NCI-H1048 (cell line): ENCODE data around the gene TREML2.
"Not testable (repeated sequence)": the region's sequence is repeated elsewhere in the genome, so short reads cannot be mapped to it uniquely, and the experiment has no call there.

Experiments used
- DNase-seq: peaks from one replicate; lab custom pipeline; 2025; lab: John Stamatoyannopoulos, UW

TREML2 gene, protein sequence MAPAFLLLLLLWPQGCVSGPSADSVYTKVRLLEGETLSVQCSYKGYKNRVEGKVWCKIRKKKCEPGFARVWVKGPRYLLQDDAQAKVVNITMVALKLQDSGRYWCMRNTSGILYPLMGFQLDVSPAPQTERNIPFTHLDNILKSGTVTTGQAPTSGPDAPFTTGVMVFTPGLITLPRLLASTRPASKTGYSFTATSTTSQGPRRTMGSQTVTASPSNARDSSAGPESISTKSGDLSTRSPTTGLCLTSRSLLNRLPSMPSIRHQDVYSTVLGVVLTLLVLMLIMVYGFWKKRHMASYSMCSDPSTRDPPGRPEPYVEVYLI

DNA sequence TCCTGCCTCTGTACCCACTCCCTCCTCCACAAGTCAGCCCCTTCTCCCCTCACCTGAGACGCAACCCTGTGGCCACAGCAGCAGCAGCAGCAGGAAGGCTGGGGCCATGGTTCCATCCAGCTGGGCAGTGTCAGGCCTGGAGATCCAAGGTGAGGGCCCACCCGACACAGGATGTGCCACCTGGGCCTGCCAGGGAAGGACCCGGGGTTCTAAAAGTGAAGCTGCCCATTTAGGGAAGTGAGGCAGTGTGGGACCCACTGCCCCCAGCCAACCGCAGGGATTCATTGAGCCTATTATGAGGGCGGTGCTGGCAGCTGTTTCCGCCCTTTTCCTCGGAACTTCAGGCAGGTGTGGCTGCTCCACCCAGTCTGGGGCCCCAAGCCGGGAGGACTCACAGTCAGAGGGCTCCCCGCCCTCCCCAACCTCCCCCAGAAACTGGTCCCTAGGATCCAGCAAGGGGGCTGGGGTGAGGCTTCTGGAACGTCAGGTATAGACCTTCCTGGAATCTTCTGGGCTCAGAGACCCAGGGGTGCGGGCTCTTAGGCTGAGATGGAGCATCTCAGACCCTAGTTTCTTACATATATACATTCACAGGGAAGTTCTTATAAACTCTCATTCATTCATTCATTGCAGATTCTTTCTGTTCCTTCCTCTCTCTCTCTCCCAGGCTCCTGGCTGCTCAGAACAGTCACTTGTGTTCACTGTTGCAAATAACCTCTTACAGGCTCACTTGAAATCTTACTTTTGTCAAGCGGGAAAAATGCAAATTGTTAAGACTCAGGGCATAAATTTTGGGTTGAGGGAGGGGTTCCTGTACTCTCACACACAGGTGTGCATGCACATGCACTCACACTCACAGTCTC, at the start of gene TREML2:
Gene TREML2 (minus strand): TSS at position 249 of the 863 bp plus-strand sequence. CDS start 141 bp downstream, at position 108.
- no peak for DNase-seq

DNA sequence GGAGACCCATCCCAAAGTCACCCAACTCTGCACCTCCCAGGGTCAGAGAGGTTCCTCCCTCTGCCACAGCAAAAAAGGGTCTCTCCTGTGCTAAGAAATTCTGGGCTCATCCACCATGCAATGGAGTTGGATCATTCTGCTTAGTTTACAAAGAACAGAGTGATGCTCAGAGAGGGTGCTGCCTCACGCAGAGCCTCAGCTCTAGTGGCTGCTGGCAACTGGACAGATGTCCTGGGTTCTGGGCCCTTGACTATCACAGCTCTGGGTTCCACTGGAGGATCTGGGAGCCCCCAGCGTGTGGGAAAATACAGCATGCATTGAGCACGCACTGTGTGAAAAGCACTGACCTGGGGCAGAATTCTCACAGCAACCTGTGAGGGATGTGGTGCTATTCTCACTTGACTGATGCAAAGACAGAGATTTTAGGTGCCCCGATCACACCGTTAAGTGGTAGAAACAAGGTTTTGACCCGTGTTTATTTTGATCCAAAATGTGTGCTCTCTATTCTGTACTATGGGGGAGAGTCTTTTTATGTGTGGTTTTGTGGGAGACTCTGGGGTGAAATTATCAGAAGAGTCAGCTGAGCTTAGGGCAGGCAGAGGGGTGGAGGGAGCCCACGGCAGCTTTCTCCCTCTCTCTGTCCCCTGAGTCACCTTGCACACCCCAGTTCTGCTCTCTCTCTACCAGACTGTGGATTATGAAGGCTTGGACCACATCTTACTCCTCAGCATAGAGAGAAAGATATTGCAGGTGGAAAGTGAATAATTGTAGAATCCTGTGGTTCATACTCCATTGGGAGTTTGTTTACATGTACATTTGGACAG, 47.1 kb upstream of the TREML2 start:
- no peak for DNase-seq

DNA sequence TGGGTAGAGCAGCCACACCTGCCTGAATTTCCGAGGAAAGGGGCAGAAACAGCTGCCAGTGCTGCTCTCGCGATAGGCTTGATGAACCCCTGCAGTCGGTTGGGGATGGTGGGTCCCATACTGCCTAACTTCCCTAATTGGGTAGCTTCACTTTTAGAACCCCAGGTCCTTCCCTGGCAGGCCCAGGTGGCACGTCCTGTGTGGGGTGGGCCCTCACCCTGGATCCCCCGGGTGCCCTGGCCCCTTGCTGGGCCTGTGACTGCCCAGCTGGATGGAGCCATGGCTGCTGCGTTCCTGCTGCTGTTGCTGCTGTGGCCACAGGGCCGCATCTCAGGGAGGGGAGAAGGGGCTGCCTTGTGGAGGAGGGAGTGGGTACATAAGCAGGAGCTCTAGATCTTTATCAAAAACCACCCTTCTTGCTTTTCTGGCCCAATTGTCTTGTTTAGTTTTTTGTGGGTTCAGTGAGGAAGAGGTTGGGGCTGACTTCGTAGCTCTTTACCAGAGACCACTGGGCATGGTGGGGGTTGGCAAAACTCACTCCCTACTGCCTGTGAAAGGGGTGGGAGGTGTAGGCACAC, 46.4 kb upstream of the TREML2 start:
- DNase-seq = no peak

DNA sequence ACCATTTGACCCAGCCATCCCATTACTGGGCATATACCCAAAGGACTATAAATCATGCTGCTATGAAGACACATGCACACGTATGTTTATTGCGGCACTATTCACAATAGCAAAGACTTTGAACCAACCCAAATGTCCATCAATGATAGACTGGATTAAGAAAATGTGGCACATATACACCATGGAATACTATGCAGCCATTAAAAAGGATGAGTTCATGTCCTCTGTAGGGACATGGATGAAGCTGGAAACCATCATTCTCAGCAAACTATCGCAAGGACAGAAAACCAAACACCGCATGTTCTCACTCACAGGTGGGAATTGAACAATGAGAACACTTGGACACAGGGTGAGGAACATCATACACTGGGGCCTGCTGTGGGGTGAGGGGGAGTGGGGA, 45.6 kb upstream of the TREML2 start:
- not testable (repeated sequence) for DNase-seq

DNA sequence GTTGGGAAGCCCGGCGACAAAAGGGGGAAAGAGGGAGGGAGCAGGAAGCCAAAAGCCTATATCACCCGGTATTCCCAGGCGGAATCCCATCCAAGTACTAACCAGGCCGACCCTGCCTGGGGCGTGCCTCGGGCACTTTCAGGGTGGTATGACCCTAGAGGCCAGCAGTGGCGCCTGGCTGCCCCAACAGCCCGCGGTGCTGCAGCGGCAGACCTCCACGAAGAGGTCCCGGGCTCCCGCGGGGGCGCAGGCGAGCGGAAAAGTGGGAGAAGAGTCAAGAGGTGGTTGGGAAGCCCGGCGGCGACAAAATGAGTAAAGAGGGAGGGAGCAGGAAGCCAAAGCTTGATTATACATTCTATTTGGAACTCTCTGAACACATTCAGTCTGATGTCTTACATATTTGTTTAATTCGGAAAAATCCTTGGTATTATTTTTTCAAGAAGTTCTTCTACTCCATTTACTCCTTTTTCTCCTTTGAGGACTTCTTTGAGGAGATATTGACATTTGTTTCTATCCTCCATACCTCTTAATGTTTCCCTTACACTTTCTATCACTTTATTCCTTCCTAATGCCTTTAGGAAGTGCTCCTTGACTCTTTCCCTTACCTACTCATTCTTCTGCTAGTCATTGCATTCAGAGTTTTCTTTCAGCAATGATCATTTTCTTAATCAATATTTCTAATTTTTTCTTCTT, 38.7 kb upstream of the TREML2 start:
- DNase-seq = no peak

DNA sequence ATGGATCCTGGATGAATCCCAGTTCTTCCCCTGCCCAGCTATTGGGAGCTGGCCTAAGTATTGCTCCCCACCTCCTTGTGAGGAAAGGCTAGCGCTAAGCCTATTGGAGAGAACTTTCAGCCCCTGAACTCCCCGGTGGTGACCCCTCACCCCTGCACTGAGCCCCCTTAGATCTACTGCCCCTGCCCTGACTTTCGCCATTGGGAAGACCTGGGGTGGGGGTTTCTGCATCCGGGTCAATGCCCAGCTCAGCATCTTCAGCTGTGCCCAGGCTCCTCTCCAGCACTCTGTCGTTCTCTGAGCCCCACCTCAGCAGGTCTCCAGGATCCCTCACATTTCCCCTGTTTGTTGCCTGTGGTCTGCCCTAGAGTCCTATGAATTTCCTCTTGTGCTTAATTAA, 36.2 kb upstream of the TREML2 start:
- DNase-seq = no peak

DNA sequence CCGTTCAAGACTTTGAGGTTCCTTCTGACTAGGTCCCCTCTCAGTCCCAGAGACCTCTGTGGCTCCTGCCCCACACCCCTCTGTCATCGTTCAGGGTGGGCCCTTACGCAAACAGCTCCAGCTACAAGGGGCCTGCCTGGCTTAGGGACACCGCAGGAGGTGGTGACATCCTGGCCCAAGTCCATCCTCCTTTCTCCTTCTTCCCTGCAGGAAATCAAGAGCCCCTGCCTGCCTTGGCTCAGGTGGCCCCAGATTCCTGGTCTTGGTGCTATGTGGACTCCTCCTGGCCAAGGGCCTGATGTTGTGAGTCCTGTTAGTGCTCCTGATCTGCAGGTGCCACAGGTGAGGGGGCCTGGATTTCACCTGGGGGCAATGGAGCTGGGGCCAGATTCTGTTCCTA, 35.3 kb upstream of the TREML2 start:
- DNase-seq = no peak

DNA sequence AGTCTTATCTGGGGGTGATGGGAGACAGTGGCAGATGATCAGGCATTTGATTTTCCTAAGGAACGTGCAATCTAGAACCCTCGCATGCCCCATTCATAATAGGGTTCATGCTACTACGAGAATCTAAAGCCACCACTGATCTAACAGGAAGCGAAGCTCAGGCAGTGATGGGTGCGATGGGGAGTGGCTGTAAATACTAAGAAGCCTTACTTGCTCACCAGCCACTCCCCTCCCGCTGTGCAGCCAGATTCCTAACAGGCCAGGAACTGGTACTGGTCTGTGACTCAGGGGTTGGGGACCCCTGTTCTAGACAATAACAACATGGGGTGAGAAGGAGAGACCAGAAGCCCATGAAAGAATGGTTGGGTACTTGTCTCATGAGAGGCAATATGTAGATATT, 31.7 kb upstream of the TREML2 start:
- no peak for DNase-seq

DNA sequence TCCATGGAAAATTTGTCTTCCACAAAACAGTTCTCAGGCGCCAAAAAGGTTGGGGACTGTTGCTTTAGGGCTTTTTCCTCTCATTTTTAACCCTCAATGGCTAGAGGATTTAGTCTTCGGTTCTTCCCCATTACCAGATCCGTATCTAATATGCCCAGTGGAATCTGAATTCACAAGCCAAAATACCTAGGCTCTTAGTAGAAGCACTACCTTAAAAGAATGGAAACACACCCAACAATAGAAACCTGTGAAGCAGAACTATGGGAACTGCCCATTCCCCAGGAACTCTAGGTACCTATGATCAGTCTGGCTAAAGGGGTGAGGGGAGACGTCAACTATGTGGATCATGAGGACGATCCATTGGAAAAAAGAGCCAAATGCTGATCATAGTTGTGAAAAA, 30.3 kb upstream of the TREML2 start:
- DNase-seq = no peak

DNA sequence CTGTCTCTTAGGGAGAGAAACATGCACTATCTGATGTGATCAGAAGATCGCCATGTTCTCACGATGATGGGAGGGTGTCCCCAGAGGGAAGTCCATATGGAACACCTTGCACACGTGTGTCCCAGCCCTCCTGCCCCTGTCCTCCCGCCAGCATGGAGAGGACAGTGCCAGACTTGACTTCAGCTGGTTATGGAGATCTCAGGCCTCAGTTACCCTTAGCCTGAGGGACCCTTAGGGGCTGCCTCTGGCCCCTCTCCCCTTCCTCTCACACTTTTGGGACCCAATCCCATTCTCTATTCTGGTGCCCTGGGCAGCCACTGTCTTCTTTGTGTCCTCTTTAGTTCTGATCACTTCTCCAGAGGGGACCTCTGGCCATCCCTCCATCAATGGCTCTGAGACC, 28.8 kb upstream of the TREML2 start:
- no peak for DNase-seq

DNA sequence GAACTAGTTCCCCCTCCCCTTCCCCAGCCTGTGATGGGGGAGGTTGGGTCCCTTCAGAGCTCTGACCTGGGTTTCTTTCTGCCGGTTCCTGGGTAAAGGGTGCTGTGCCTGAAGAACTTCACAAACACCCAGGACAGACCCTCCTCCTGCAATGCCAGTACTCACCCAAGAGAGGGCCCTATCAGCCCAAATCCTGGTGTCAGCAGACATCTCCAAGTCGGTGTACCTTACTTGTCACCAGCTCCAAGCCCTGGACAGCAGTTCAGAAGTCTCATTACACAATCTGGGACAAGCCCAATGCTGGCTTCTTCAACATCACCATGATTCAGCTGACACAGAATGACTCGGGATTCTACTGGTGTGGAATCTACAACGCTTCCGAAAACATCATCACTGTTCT, 27.7 kb upstream of the TREML2 start:
- DNase-seq = no peak

DNA sequence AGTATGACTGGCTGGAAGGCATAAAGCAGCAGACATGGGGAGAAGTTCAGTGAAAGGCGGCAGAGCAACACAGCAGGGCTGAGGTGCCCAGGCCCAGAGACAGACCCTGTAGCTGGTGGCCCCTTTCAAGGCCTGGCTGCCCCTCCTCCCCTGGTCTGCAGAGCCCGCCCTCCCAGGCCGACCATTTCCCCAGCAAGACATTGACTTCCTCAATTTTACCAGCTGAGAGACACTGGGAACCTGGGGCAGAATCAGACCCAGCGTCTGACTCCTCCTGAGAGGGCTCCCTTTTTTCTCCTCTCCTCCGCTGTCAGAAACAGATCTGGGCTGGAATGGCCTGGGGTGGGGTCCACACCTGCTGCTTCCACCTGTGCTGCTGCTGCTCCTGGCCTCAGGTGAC, 27.1 kb upstream of the TREML2 start, which contains the start of gene TREML4:
Gene TREML4 (plus strand): TSS at position 254 of the 400 bp plus-strand sequence. CDS start 79 bp downstream, at position 333.
- DNase-seq = no peak

DNA sequence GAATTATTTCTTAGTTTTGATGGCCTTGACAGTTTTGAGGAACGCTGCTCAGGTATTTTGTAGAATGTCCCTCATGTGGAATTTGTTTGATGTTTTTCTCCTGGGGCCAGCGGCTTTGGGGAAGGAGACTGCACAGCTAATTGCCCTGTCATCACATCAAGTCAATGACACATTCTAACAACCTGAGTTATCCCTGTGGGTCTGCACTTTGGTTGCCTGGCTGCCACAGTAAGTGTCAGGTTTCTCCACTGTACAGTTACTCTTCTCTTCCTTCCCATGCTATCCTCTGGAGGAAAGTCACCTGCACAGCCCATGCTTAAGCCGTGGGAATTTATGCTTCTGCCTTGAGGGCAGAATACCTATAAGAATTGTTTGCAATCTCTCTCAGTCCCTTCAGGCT, 25.8 kb upstream of the TREML2 start:
- DNase-seq = no peak

DNA sequence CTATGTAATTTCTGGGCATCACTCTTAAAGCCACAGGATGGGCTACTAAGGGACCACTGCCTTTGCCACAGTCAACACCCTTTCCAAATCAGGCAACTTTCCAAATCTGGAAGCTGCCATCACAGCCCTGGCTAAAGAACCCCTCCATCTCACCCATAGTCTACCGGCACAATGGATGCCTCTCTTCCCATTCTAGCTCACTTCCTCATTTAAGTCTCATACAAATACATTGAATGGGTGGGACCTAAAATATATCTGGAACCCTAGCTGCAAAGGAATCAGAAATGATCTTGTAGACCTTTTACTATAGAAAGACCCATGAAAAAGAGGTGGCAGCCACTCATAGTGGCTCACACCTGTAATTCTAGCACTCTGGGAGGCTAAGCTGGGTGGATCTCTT, 23.9 kb upstream of the TREML2 start:
- no peak for DNase-seq

DNA sequence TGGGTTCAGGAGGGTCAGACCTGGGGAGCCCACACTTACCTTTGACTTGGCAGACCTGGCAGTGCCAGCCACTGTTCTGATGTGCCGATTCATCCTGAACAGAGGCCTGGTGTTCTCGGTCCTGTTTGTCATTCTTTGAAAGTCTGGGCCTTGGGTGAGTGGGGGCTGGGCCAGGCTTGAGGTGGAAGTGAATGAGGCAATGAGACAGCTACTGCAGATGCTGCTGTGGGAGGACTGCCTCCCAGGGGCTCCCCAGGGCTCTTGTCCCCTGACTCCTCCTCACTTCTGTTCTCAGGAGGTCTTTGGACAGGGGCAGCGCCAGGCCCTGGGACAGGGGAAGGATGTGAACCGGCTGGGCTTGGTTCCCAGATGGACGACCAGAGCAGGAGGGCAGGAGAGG, 21.6 kb upstream of the TREML2 start:
- DNase-seq = no peak

DNA sequence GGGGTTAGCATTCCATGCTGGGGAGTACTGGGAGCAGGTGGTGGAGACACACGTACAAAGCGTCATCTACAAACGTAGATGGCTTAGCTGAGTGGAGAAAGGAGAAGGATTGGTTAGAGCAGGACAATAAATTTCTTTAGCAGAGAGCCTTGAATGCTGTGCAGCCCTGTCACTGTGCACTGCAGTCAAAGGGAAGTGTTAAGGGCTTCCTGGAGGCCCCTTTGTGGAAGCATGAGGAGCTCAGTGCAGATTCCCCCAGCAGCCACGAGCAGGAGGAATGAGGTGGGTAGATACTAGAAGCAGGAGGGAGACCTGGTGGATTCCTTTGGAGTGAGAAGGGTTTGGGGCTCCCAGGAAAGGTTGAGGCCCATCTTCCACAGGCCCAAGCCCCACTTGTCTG, 21.1 kb upstream of the TREML2 start:
- no peak for DNase-seq

DNA sequence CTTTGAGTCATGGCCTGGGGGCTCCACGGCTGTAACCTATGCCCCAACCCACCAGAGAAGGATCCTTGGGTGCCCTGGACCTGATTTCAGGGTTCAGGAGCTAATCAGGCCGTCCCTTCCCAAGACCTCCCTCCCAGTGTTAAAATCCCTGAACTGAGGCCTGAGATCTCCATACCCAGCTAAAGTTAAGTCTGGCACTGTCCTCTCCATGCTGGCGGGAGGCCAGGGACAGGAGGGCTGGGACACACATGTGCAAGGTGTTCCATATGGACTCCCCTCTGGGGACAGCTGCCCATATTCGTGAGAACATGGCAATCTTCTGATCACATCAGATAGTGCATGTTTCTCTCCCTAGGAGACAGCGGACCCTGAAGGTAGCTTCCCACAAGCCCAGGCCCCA, 15.7 kb upstream of the TREML2 start:
- no peak for DNase-seq

DNA sequence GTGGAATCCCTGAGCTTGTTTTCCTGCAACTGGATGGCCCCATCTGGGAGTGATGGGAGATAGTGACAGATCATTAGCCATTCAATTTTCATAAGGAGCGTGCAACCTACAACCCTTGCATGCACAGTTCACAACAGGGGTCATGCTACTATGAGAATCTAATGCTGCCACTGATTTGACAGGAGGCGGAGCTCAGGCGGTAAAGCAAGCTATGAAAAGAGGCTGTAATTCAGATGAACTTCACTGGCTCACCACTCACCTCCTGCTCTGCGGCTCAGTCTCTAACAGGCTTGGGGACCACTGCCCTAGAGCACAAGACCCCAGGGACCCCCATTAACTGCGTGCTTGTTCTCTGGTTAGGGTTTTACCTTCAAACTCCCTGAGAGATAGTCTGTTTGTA, 14.8 kb upstream of the TREML2 start:
- DNase-seq = no peak

DNA sequence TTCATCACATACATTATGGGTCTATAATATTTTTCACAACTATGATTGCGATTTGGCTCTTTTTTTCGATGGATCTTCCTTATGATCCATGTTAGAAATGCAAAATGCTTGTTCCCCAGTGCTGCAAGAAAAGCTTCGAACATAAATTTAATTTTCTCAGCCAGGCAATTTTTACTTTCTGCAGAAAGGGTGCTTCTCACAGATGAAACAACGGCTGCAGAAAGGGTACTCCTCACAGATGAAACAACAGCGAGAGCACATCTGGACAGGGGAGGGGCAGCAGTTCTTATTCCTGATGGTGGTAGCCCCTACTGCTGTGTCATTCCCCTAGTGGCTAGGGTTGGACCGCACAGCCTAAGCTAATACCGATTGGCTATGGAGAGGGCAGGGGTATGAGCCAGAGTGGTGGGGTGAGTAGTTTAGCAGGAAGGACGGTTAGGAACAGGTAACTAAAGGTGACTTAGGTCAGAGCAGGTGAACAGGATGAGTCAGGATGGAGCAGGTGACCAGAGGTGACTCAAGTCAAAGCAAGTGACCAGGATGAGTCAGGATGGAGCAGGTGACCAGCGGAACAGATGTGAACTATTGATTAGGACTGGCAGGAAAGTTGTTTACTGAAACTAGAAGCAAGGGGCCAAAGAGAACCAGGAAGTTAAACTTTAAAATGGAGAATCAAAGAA, 13.8 kb upstream of the TREML2 start:
- no peak for DNase-seq

DNA sequence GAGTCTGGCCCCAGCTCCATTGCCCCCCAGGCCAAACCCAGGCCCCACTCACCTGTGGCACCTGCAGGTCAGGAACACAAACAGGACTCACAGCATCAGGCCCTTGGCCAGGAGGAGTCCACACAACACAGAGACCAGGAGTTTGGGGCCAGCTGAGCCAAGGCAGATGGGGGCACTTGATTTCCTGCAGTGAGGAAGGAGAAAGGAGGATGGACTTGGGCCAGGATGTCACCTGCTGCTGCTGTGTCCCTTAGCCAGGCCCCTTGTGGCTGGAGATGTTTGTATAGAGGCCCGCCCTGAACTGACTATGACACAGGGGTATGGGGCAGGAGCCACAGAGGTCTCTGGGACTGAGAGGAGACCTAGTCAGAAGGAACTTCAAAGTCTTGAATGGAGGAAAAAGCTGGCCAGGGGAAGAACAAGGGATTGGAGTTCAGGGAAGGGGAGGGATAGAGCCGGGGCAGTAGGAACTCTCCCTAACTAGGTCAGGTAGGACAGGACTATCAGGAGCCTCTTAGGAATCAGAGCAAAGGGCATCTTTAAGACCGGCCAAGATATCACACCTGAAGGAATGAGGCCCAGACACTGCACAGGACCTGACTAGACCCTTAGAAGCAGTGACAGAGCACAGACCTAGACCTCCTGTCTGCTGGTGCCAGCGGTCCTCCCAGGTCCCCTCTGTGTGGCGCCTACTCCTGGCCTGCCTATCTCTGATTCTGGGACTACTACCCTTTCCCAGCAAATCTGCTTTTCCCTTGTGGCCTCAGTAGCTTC, 8.8 kb upstream of the TREML2 start:
- DNase-seq = no peak
